Globus pallidus (tissue), 1 donor: ENCODE results near the gene WDR73.
"Not testable (repeated sequence)": the region's sequence is repeated elsewhere in the genome, so short reads cannot be mapped to it uniquely, and the experiment has no call there.

ENCODE experiments used
- DNase-seq: peaks from one replicate; pipeline ENCODE4 v3.0.0-alpha.2; 2015; ENCODE audit warnings: low spot score

WDR73 gene

GRCh38 chr15:84653910-84654688 lies at the start of gene WDR73:
WDR73 (minus strand) TSS chr15:84654283; CDS start chr15:84654274, 9 bp downstream.
- DNase-seq: peak; percentile 98

GRCh38 chr15:84703808-84704207 lies 49.7 kb upstream of the WDR73 start:
- no peak for DNase-seq

- peak; percentile 65 for DNase-seq
These were observed 48.9 kb upstream of the WDR73 start for GRCh38 chr15:84702961-84703482.

- no peak for DNase-seq
These were observed 45.6 kb upstream of the WDR73 start for GRCh38 chr15:84699538-84700191.

- DNase-seq: no peak
These were observed 43.3 kb upstream of the WDR73 start for GRCh38 chr15:84697236-84697990.

- DNase-seq: no peak
These were observed 42.7 kb upstream of the WDR73 start for GRCh38 chr15:84696757-84697156.

GRCh38 chr15:84690342-84690741 lies 36.3 kb upstream of the WDR73 start:
- DNase-seq: no peak

GRCh38 chr15:84689858-84690257 lies 35.8 kb upstream of the WDR73 start:
- no peak for DNase-seq

- not testable (repeated sequence) for DNase-seq
These were observed 32.4 kb upstream of the WDR73 start for GRCh38 chr15:84686446-84686845.

- no peak for DNase-seq
These were observed 31.2 kb upstream of the WDR73 start for GRCh38 chr15:84685304-84685703.

- no peak for DNase-seq
These were observed 30.0 kb upstream of the WDR73 start for GRCh38 chr15:84684092-84684491.

- DNase-seq: no peak
These were observed 27.7 kb upstream of the WDR73 start for GRCh38 chr15:84681831-84682230.

GRCh38 chr15:84671211-84671610 lies 17.1 kb upstream of the WDR73 start:
- DNase-seq: no peak

- DNase-seq: no peak
These were observed 15.6 kb upstream of the WDR73 start for GRCh38 chr15:84669726-84670125.

GRCh38 chr15:84668221-84668982 lies 14.3 kb upstream of the WDR73 start:
- DNase-seq: no peak

- DNase-seq: no peak
These were observed 12.3 kb upstream of the WDR73 start for GRCh38 chr15:84666373-84666772.

- DNase-seq: no peak
These were observed 6.9 kb upstream of the WDR73 start for GRCh38 chr15:84661001-84661400.

- DNase-seq: no peak
These were observed 6.1 kb upstream of the WDR73 start for GRCh38 chr15:84659904-84660781.

- no peak for DNase-seq
These were observed 4.8 kb upstream of the WDR73 start for GRCh38 chr15:84658788-84659411.

GRCh38 chr15:84658080-84658787 lies 4.2 kb upstream of the WDR73 start, which contains the start of gene NMB:
NMB (minus strand) TSS chr15:84658199; CDS start chr15:84658152, 47 bp downstream.
- peak; percentile 66 for DNase-seq
